ENCODE measurements around the gene GXYLT1. TPM values are rescaled to one million over a fixed set of nuclear protein-coding genes. Genes with fewer than 3 reads are reported as not detected.

Gene GXYLT1
- total RNA-seq, 1 experiment from 2014 or later: 12.6 TPM

- TF ChIP-seq AFF4 (CRISPR knock-in tag; IDR thresholded peaks at IDR 0.05; ENCODE audit: borderline replicate concordance): no peak
- no peak for TF ChIP-seq ZNF423 (CRISPR knock-in tag; IDR thresholded peaks at IDR 0.05)
- TF ChIP-seq ETV6 (CRISPR knock-in tag; IDR thresholded peaks at IDR 0.05): no peak
These were observed 50.4 kb downstream of the GXYLT1 start (continued) for GRCh38 chr12:42094277-42094676.

DNA sequence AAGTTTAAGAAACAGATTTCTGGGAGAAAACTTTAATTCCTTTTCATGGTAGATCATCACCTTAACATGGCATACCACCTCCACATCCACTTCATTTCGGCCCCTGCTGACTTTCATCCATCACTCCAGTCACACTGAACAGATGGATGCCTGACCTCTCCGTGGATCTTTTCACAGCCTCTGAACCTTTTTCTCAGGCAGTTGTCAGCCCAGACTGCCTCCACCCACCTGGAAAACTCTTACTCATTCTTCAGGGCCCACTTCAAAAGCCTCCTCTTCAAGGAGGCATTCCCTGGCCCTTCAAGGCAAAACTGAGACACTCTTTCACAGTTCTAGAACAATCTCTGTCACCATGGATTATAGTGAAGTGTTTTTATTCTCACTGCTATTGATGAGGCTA, 52.9 kb downstream of the GXYLT1 start:
- H3K27me3 Mint-ChIP-seq (ENCODE audit: low read depth): no peaks in the 10 kb centered on the region
- ChIA-PET POLR2A (no interaction called here), CTCF (interaction anchor here (1.2 kb wide), 1 partner anchor 391 kb away, joined by 4 read pairs; no protein-coding TSS in a partner anchor)
- H3K4me3 Mint-ChIP-seq: no peak overlapping the region
- peak overlapping the region; percentile 49 for H3K27ac Mint-ChIP-seq
- no peaks in the 10 kb centered on the region for H3K36me3 Mint-ChIP-seq
- H3K4me1 Mint-ChIP-seq: peaks cover 22% of the 10 kb centered on the region
- TF ChIP-seq, protein P1, sequence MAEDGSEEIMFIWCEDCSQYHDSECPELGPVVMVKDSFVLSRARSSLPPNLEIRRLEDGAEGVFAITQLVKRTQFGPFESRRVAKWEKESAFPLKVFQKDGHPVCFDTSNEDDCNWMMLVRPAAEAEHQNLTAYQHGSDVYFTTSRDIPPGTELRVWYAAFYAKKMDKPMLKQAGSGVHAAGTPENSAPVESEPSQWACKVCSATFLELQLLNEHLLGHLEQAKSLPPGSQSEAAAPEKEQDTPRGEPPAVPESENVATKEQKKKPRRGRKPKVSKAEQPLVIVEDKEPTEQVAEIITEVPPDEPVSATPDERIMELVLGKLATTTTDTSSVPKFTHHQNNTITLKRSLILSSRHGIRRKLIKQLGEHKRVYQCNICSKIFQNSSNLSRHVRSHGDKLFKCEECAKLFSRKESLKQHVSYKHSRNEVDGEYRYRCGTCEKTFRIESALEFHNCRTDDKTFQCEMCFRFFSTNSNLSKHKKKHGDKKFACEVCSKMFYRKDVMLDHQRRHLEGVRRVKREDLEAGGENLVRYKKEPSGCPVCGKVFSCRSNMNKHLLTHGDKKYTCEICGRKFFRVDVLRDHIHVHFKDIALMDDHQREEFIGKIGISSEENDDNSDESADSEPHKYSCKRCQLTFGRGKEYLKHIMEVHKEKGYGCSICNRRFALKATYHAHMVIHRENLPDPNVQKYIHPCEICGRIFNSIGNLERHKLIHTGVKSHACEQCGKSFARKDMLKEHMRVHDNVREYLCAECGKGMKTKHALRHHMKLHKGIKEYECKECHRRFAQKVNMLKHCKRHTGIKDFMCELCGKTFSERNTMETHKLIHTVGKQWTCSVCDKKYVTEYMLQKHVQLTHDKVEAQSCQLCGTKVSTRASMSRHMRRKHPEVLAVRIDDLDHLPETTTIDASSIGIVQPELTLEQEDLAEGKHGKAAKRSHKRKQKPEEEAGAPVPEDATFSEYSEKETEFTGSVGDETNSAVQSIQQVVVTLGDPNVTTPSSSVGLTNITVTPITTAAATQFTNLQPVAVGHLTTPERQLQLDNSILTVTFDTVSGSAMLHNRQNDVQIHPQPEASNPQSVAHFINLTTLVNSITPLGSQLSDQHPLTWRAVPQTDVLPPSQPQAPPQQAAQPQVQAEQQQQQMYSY (CRISPR knock-in tag; IDR thresholded peaks at IDR 0.05): no peak
- TF ChIP-seq, protein P2, sequence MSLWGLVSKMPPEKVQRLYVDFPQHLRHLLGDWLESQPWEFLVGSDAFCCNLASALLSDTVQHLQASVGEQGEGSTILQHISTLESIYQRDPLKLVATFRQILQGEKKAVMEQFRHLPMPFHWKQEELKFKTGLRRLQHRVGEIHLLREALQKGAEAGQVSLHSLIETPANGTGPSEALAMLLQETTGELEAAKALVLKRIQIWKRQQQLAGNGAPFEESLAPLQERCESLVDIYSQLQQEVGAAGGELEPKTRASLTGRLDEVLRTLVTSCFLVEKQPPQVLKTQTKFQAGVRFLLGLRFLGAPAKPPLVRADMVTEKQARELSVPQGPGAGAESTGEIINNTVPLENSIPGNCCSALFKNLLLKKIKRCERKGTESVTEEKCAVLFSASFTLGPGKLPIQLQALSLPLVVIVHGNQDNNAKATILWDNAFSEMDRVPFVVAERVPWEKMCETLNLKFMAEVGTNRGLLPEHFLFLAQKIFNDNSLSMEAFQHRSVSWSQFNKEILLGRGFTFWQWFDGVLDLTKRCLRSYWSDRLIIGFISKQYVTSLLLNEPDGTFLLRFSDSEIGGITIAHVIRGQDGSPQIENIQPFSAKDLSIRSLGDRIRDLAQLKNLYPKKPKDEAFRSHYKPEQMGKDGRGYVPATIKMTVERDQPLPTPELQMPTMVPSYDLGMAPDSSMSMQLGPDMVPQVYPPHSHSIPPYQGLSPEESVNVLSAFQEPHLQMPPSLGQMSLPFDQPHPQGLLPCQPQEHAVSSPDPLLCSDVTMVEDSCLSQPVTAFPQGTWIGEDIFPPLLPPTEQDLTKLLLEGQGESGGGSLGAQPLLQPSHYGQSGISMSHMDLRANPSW (CRISPR knock-in tag; conservative IDR thresholded peaks at IDR 0.05; ENCODE audit: low read depth): no peak
- TF ChIP-seq CBFB (CRISPR knock-in tag; IDR thresholded peaks at IDR 0.05; ENCODE audit: low read depth) (no peak), MYBL2 (CRISPR knock-in tag; IDR thresholded peaks at IDR 0.05) (no peak), ZNF121 (CRISPR knock-in tag; IDR thresholded peaks at IDR 0.05) (no peak), GRHL2 (CRISPR knock-in tag; IDR thresholded peaks at IDR 0.05; ENCODE audit: insufficient replicate concordance, severe bottlenecking) (no peak), ZNF425 (CRISPR knock-in tag; conservative IDR thresholded peaks at IDR 0.05) (no peak)
- no peaks in the 10 kb centered on the region for H3K9me3 Mint-ChIP-seq
- DNase-seq (ENCODE audit: low spot score) (no peak), ATAC-seq (no peak)

GRCh38 chr12:42090899-42091298, 53.8 kb downstream of the GXYLT1 start:
- ChIA-PET POLR2A (no interaction called here), CTCF (no interaction called here)
- ATAC-seq (no peak), DNase-seq (ENCODE audit: low spot score) (no peak)
- no peaks in the 10 kb centered on the region for H3K36me3 Mint-ChIP-seq
- no peak overlapping the region for H3K4me3 Mint-ChIP-seq
- no peaks in the 10 kb centered on the region for H3K27me3 Mint-ChIP-seq (ENCODE audit: low read depth)
- no peak overlapping the region for H3K27ac Mint-ChIP-seq
- H3K4me1 Mint-ChIP-seq: peaks cover 22% of the 10 kb centered on the region
- H3K9me3 Mint-ChIP-seq: no peaks in the 10 kb centered on the region
- TF ChIP-seq, protein P3, sequence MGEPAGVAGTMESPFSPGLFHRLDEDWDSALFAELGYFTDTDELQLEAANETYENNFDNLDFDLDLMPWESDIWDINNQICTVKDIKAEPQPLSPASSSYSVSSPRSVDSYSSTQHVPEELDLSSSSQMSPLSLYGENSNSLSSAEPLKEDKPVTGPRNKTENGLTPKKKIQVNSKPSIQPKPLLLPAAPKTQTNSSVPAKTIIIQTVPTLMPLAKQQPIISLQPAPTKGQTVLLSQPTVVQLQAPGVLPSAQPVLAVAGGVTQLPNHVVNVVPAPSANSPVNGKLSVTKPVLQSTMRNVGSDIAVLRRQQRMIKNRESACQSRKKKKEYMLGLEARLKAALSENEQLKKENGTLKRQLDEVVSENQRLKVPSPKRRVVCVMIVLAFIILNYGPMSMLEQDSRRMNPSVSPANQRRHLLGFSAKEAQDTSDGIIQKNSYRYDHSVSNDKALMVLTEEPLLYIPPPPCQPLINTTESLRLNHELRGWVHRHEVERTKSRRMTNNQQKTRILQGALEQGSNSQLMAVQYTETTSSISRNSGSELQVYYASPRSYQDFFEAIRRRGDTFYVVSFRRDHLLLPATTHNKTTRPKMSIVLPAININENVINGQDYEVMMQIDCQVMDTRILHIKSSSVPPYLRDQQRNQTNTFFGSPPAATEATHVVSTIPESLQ (CRISPR knock-in tag; IDR thresholded peaks at IDR 0.05): no peak
- TF ChIP-seq EMX1 (CRISPR knock-in tag; IDR thresholded peaks at IDR 0.05): no peak
- TF ChIP-seq, protein P4, sequence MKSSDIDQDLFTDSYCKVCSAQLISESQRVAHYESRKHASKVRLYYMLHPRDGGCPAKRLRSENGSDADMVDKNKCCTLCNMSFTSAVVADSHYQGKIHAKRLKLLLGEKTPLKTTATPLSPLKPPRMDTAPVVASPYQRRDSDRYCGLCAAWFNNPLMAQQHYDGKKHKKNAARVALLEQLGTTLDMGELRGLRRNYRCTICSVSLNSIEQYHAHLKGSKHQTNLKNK (CRISPR knock-in tag; IDR thresholded peaks at IDR 0.05): no peak
- TF ChIP-seq NR1H2 (CRISPR knock-in tag; IDR thresholded peaks at IDR 0.05): no peak
- no peak for TF ChIP-seq ZNF121 (CRISPR knock-in tag; IDR thresholded peaks at IDR 0.05)
- TF ChIP-seq, protein P5, sequence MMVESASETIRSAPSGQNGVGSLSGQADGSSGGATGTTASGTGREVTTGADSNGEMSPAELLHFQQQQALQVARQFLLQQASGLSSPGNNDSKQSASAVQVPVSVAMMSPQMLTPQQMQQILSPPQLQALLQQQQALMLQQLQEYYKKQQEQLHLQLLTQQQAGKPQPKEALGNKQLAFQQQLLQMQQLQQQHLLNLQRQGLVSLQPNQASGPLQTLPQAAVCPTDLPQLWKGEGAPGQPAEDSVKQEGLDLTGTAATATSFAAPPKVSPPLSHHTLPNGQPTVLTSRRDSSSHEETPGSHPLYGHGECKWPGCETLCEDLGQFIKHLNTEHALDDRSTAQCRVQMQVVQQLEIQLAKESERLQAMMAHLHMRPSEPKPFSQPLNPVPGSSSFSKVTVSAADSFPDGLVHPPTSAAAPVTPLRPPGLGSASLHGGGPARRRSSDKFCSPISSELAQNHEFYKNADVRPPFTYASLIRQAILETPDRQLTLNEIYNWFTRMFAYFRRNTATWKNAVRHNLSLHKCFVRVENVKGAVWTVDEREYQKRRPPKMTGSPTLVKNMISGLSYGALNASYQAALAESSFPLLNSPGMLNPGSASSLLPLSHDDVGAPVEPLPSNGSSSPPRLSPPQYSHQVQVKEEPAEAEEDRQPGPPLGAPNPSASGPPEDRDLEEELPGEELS (CRISPR knock-in tag; IDR thresholded peaks at IDR 0.05): no peak
- no peak for TF ChIP-seq GRHL2 (CRISPR knock-in tag; IDR thresholded peaks at IDR 0.05; ENCODE audit: insufficient replicate concordance, severe bottlenecking)
